ENCODE data around the gene ZNF578.
A peak's percentile ranks its signal among the peaks of the same experiment; 100 is the strongest.

ZNF578 gene

GRCh38 chr19:52453324-52454094, at the start of gene ZNF578:
TSS of gene ZNF578 (plus strand) at chr19:52453553. CDS start at chr19:52501846, 48,293 bp downstream.
- Histone ChIP-seq H3K27me3 (ENCODE audit: insufficient read depth, low read depth, severe bottlenecking) (no peaks in the 10 kb centered on the region), H3K4me3 (ENCODE audit: low read depth, low read length) (peak within 1 kb of the TSS; percentile 96), H3K36me3 (peaks cover 28% of the 10 kb centered on the region), H3K9me3 (ENCODE audit: severe bottlenecking) (peaks cover 4% of the 10 kb centered on the region), H3K27ac (peak within 1 kb of the TSS; percentile 90)
- peak; percentile 98 for DNase-seq
- TF ChIP-seq, protein P1, sequence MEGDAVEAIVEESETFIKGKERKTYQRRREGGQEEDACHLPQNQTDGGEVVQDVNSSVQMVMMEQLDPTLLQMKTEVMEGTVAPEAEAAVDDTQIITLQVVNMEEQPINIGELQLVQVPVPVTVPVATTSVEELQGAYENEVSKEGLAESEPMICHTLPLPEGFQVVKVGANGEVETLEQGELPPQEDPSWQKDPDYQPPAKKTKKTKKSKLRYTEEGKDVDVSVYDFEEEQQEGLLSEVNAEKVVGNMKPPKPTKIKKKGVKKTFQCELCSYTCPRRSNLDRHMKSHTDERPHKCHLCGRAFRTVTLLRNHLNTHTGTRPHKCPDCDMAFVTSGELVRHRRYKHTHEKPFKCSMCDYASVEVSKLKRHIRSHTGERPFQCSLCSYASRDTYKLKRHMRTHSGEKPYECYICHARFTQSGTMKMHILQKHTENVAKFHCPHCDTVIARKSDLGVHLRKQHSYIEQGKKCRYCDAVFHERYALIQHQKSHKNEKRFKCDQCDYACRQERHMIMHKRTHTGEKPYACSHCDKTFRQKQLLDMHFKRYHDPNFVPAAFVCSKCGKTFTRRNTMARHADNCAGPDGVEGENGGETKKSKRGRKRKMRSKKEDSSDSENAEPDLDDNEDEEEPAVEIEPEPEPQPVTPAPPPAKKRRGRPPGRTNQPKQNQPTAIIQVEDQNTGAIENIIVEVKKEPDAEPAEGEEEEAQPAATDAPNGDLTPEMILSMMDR (IDR thresholded peaks at IDR 0.05; ENCODE audit: low read depth, low read length): no peak

GRCh38 chr19:52410276-52410675, 43.1 kb upstream of the ZNF578 start:
- TF ChIP-seq, protein P1 (IDR thresholded peaks at IDR 0.05; ENCODE audit: low read depth, low read length): no peak
- H3K4me3 ChIP-seq (ENCODE audit: low read depth, low read length): no peak overlapping the region
- no peak overlapping the region for H3K27ac ChIP-seq
- no peaks in the 10 kb centered on the region for H3K27me3 ChIP-seq (ENCODE audit: insufficient read depth, low read depth, severe bottlenecking)
- no peak for DNase-seq
- peaks cover 73% of the 10 kb centered on the region for H3K36me3 ChIP-seq
- H3K9me3 ChIP-seq (ENCODE audit: severe bottlenecking): peaks cover 2% of the 10 kb centered on the region

- Histone ChIP-seq H3K4me3 (ENCODE audit: low read depth, low read length) (no peak overlapping the region), H3K27ac (no peak overlapping the region), H3K36me3 (peaks cover 20% of the 10 kb centered on the region), H3K27me3 (ENCODE audit: insufficient read depth, low read depth, severe bottlenecking) (no peaks in the 10 kb centered on the region), H3K9me3 (ENCODE audit: severe bottlenecking) (peaks cover 4% of the 10 kb centered on the region)
- DNase-seq: no peak
- TF ChIP-seq, protein P1 (IDR thresholded peaks at IDR 0.05; ENCODE audit: low read depth, low read length): no peak
Observed at GRCh38 chr19:52415711-52416110, 37.6 kb upstream of the ZNF578 start.

DNA sequence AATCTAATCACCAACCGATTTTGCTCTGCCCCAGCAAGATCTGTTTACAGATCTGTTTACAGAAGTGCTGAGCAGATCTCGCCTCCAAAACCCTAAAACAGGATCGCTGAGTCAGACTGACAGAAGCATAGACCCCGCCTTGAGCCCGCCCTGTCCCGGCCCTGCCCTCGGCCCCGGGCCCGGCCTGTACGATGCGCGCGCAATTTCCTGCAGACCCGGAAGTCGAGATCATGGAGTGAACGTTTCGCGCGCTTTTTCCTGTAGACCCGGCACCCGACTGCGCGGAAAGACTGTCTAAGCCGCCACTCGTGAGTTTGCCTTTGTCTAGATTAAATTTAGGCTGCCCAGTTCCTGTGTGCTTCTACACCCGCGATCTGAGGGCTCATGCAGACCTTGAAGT, 24.4 kb upstream of the ZNF578 start, which contains the start of gene ZNF534:
TSS of gene ZNF534 (plus strand) at position 212 of the 400 bp plus-strand sequence. CDS start 2,327 bp downstream, outside the sequence.
- no peak within 1 kb of the TSS for H3K4me3 ChIP-seq (ENCODE audit: low read depth, low read length)
- H3K27me3 ChIP-seq (ENCODE audit: insufficient read depth, low read depth, severe bottlenecking): no peaks in the 10 kb centered on the region
- TF ChIP-seq, protein P1 (IDR thresholded peaks at IDR 0.05; ENCODE audit: low read depth, low read length): no peak
- peaks cover 2% of the 10 kb centered on the region for H3K9me3 ChIP-seq (ENCODE audit: severe bottlenecking)
- peaks cover 2% of the 10 kb centered on the region; the same call in 1 of the 2 replicates for H3K36me3 ChIP-seq
- no peak for DNase-seq
- no peak within 1 kb of the TSS for H3K27ac ChIP-seq

- DNase-seq: no peak
- H3K27ac ChIP-seq: no peak overlapping the region
- H3K27me3 ChIP-seq (ENCODE audit: insufficient read depth, low read depth, severe bottlenecking): no peaks in the 10 kb centered on the region
- peaks cover 5% of the 10 kb centered on the region for H3K9me3 ChIP-seq (ENCODE audit: severe bottlenecking)
- H3K4me3 ChIP-seq (ENCODE audit: low read depth, low read length): no peak overlapping the region
- H3K36me3 ChIP-seq: 0 out of 2 replicates have a peak, but pooled peaks cover 4% of the 10 kb centered on the region
- TF ChIP-seq, protein P1 (IDR thresholded peaks at IDR 0.05; ENCODE audit: low read depth, low read length): no peak
Observed at GRCh38 chr19:52442179-52442578, 11.2 kb upstream of the ZNF578 start.
